Measurements from ENCODE around the gene BCL2L12. TPM values are rescaled to one million over a fixed set of nuclear protein-coding genes. Genes with fewer than 3 reads are reported as not detected.

Gene BCL2L12
- total and polyA plus RNA-seq, 2 of the 13 experiments (the other 11 are each of a cell fraction or from before 2014, with no cell fraction given) = 26.8 to 40.8 TPM

- CTCF ChIA-PET (ENCODE audit: low intra/inter-chr PET ratio, low total read pairs) = no interaction called here
- Histone ChIP-seq H3K27ac (ENCODE audit: extremely low read length, insufficient read depth, low read length) (no peak overlapping the region), H2AFZ (ENCODE audit: low read length) (no peak overlapping the region), H3K9me3 (ENCODE audit: low read length) (no peaks in the 10 kb centered on the region), H3K36me3 (replicated peaks in 1 of 2; ENCODE audit: control insufficient read depth in 1 of 2, insufficient read depth in 2 of 2, low read length in 2 of 2) (peaks cover 21 to 47% of the 10 kb centered on the region in 2 experiments), H3K9ac (ENCODE audit: insufficient read depth, low read depth, low read length) (no peak overlapping the region), H3K4me2 (ENCODE audit: low read depth, low read length) (no peak overlapping the region), H3K4me1 (ENCODE audit: insufficient read depth, low read length) (no peaks in the 10 kb centered on the region), H3K79me2 (ENCODE audit: insufficient read depth, low read length) (peaks cover 2% of the 10 kb centered on the region), H3K27me3 (ENCODE audit: control insufficient read depth in 1 of 2, insufficient read depth in 2 of 2, low read length in 2 of 2) (no peaks in the 10 kb centered on the region), H4K20me1 (ENCODE audit: insufficient read depth, low read length) (peaks cover 5% of the 10 kb centered on the region; the same call in 1 of the 2 replicates), H3K4me3 (replicated peaks in 1 of 3; ENCODE audit: insufficient read depth in 1 of 3, low read depth in 2 of 3, low read length in 3 of 3) (no peak overlapping the region)
- DNase-seq (ENCODE audit: low spot score) = no peak
- peak; percentile 57 for TF ChIP-seq AGO2 (optimal IDR thresholded peaks at IDR 0.05; ENCODE audit: low read depth, low read length)
- peak; percentile 69 for TF ChIP-seq RBFOX2 (IDR thresholded peaks at IDR 0.05; ENCODE audit: low read depth, low read length)
- no peak for TF ChIP-seq ZNF770 (CRISPR knock-in tag; IDR thresholded peaks at IDR 0.05)
- ATAC-seq = no peak
- BruUV-seq (replicated peaks) = no TSS peak
- in situ Hi-C loops (cut with HindIII; ENCODE audit: extremely low pct_ligation_motif_present, low pct_unique_long_range_greater_than_20kb) (no loop called here), intact Hi-C loops (cut with micrococcal nuclease; ENCODE audit: unreplicated experiment) (no loop called here)
- no peak for FAIRE-seq
- 96% methylated on average over 19 of the region's 26 CpGs for WGBS (ENCODE audit: low lambda C conversion rate)
- POLR2A ChIA-PET = interaction anchor here (0.8 to 1.9 kb wide), 2 partner anchors 11 kb away, joined by 4 to 5 read pairs; partner anchors contain the start of gene PRMT1
These were observed 22.0 kb downstream of the BCL2L12 start for GRCh38 chr19:49687566-49688316.

- TF ChIP-seq POLR2AphosphoS5 (IDR thresholded peaks at IDR 0.05; ENCODE audit: low read depth, low read length) (peak; percentile 35; the same call in 1 of the 2 replicates), POLR2A (IDR thresholded peaks at IDR 0.05; ENCODE audit: insufficient read depth in 1 of 2, low read depth in 2 of 2, low read length in 2 of 2) (peak in 1 of 2 experiments; percentile 47; a peak in 1 of 4 replicates), MATR3 (CRISPR knock-in tag; IDR thresholded peaks at IDR 0.05) (no peak), KDM2A (CRISPR knock-in tag; IDR thresholded peaks at IDR 0.05; ENCODE audit: borderline replicate concordance, low read depth) (peak; percentile 43; the same call in 1 of the 2 replicates), RBFOX2 (IDR thresholded peaks at IDR 0.05; ENCODE audit: low read depth, low read length) (peak; percentile 0; the same call in 1 of the 2 replicates)
- H3K9me3 ChIP-seq (ENCODE audit: low read length) = no peaks in the 10 kb centered on the region
- no peak for DNase-seq (ENCODE audit: low spot score)
- no peaks in the 10 kb centered on the region for H3K4me1 ChIP-seq (ENCODE audit: insufficient read depth, low read length)
- no peak for FAIRE-seq
- no peaks in the 10 kb centered on the region for H3K27me3 ChIP-seq (ENCODE audit: control insufficient read depth in 1 of 2, insufficient read depth in 2 of 2, low read length in 2 of 2)
- BruUV-seq (replicated peaks) = no TSS peak
- no peak overlapping the region for H3K27ac ChIP-seq (ENCODE audit: extremely low read length, insufficient read depth, low read length)
- ChIA-PET POLR2A (interaction anchor here (1.9 kb wide), 1 partner anchor 12 kb away, joined by 5 read pairs; no protein-coding TSS in a partner anchor), CTCF (ENCODE audit: low intra/inter-chr PET ratio, low total read pairs) (no interaction called here)
- intact Hi-C loops (cut with micrococcal nuclease; ENCODE audit: unreplicated experiment) (no loop called here), in situ Hi-C loops (cut with HindIII; ENCODE audit: extremely low pct_ligation_motif_present, low pct_unique_long_range_greater_than_20kb) (no loop called here)
- no peak; the same call in 2 of the 3 replicates for ATAC-seq
- peaks cover 2% of the 10 kb centered on the region for H3K79me2 ChIP-seq (ENCODE audit: insufficient read depth, low read length)
- H4K20me1 ChIP-seq (ENCODE audit: insufficient read depth, low read length) = peaks cover 5% of the 10 kb centered on the region; the same call in 1 of the 2 replicates
- H3K9ac ChIP-seq (ENCODE audit: insufficient read depth, low read depth, low read length) = no peak overlapping the region
- peaks cover 21 to 41% of the 10 kb centered on the region in 2 experiments for H3K36me3 ChIP-seq (replicated peaks in 1 of 2; ENCODE audit: control insufficient read depth in 1 of 2, insufficient read depth in 2 of 2, low read length in 2 of 2)
- H3K4me2 ChIP-seq (ENCODE audit: low read depth, low read length) = no peak overlapping the region
- no peak overlapping the region for H3K4me3 ChIP-seq (replicated peaks in 1 of 3; ENCODE audit: insufficient read depth in 1 of 3, low read depth in 2 of 3, low read length in 3 of 3)
- 97% methylated on average over 10 of the region's 12 CpGs for WGBS (ENCODE audit: low lambda C conversion rate)
- H2AFZ ChIP-seq (ENCODE audit: low read length) = no peak overlapping the region
These were observed 22.9 kb downstream of the BCL2L12 start for GRCh38 chr19:49688531-49689132.

Measured in HepG2 (cell line).